Bone marrow (tissue), 2 donors: ENCODE measurements around the gene ZFPM1.

Experiments
- DNase-seq, 2 donors: peaks; one replicate each; lab custom pipeline; 2025; lab: John Stamatoyannopoulos, UW

Gene ZFPM1

DNA sequence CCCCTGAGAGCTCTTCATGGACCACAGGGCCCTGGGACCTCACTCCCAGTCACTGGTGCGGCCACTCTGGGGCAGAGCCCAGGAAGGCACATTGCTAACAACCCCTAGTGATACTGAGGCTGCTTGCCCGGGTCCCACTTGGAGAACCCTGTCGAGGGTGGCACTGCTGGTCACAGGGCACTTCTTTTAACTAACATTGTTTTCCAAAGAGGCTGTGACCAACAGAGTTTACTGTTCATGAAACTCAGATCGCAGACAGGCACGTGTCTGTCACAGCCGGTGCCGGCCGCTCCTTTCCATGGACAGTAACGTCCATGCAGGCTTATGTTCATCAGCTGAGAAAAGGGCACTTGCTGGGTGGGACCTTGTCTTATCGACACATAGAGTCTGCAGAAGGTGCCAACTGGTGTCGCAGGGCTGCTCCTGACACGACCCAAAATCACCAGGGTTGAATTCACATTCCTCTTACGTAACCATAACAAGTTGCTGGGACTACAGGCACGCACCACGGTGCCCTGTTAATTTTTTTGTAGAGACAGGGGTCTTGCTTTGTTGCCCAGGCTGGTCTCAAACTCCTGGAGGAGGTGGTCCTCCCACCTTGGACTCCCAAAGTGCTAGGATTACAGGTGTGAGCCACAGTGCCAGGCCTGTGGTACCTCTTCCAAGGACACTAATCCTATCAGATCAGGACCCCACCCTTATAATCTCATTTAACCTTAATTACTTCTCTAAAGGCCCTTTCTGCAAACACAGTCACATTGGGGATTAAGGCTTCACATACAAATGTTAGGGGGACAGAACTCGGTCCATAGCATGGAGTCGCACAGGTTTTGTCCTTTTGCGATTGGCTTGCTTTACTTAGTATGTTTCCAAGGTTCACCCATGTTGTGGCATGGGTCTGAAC lies 115.9 kb downstream of the ZFPM1 start:
- DNase-seq, result no peak

DNA sequence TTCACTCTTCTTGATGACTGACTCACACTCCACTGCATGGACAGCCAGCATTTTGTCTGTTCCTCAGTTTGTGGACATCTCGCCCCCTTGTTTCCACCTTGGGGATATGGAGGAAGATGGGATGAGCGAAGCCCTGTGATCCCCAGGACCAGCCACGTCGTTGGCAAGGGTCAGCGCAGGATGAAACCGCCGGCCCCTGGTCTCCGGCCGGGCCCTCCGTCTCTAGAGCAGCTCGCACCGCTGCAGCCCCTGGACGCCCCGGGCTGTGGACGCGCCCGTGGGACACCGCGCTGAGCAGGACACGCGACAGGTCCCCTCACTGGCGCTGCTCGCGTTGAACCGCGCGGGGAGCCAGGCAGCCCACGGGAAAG lies 116.5 kb downstream of the ZFPM1 start:
- DNase-seq, result no peak

DNA sequence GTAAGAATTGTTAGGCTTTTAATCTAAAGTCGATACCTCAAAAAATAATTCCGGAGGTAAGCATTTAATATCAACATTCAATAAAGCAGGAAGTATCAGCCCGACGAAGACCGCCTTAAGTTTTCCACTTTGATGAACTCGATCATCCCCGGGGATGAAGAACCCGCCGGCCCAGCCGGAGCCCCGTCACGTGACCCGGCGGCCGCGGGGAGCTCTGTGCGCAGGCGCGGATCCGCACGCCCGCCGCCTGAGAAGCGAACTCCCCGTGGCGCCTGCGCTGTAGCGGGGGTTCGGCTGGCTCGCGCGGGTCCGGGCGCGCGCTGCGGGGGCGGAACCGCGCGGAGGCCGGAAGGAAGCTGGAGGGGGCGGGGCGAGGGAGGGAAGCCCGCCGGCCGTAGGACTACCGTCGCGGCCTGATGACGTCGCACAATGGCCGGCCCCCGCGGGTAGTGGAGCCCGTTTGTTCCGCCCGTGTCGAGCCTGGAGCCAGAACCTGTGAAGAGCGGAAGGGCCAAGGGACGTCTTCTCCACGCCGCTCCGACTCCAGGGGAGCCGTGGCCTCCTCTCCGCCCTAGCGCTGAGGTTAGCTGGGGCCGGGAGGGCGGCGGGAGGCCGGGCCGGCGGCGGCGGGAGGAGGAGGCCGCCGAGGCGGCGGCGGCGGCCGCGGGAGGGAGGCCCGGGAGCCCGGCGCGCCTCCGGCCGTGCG lies 117.1 kb downstream of the ZFPM1 start, which contains the start of gene ZC3H18:
Gene ZC3H18 (plus strand): TSS at position 419 of the 706 bp plus-strand sequence. CDS start 6,721 bp downstream, outside the sequence.
- peak; percentile 89 to 90 for DNase-seq

DNA sequence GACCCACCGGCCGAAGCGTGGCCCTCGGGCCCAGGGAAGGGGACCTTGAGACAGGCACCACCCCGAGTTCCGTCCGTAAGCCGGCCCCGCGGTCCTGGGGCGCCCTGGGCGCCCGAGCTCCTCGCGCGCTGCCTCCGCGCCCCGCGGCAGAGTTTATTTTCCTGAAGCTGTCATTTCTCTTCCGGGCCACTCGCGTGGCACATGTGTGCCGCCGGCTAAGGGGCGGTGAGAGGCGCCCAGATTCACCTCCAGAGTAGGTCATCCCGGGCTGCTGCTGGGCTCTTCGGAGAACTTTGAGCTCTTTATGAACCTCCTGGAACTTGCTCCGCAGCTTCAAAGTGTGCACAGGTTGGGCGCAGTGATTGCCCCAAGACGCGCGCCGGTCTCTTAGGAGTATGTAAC lies 117.6 kb downstream of the ZFPM1 start:
- no peak for DNase-seq

DNA sequence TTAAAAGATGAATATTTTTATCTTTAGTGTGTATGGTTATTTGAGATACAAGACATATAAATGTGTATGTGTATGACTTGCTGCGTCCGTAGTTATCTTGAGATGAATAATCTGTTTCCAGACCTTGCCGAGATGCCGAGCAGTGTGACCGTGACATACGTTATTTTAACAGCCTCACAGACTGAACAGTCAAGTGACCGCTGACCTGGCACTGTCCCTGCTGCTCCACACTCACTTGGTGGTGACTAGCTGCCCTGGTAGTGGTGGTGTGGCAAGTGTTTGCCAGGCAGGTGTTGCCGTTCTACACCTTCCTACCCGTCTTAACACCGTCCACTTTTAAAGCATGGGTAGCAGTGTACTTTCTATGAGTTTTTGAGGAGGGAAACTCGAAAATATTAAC lies 122.2 kb downstream of the ZFPM1 start:
- no peak for DNase-seq

DNA sequence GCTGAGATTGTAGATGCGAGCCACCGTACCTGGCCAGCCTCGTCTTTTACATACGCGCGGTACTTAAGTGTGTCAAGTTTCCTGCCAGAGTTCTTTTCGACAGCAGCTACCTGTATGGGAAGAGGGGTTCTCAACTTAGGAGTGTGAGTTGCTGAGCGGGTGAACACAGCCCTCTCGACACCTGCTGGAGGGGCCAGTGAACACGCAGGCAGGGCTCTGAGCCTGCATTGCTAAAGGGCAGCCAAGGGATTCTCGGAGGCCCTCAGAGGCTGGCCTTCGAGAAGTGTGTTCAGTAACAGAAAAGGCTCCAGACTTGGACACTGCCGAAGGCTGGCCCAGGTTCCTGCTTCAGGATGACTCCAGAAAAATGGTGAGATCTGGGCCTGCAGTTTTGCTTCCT lies 123.2 kb downstream of the ZFPM1 start:
- no peak for DNase-seq

DNA sequence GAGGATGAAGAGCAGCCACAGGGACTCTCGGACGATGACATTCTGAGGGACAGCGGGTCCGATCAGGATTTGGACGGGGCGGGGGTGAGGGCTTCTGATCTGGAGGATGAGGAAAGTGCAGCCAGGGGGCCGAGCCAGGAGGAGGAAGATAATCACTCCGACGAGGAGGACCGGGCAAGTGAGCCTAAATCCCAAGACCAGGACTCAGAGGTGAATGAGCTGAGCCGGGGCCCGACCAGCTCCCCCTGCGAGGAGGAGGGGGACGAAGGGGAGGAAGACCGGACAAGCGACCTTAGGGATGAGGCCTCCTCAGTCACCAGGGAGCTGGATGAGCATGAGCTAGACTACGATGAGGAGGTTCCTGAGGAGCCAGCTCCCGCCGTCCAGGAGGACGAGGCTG lies 124.1 kb downstream of the ZFPM1 start:
- no peak for DNase-seq

DNA sequence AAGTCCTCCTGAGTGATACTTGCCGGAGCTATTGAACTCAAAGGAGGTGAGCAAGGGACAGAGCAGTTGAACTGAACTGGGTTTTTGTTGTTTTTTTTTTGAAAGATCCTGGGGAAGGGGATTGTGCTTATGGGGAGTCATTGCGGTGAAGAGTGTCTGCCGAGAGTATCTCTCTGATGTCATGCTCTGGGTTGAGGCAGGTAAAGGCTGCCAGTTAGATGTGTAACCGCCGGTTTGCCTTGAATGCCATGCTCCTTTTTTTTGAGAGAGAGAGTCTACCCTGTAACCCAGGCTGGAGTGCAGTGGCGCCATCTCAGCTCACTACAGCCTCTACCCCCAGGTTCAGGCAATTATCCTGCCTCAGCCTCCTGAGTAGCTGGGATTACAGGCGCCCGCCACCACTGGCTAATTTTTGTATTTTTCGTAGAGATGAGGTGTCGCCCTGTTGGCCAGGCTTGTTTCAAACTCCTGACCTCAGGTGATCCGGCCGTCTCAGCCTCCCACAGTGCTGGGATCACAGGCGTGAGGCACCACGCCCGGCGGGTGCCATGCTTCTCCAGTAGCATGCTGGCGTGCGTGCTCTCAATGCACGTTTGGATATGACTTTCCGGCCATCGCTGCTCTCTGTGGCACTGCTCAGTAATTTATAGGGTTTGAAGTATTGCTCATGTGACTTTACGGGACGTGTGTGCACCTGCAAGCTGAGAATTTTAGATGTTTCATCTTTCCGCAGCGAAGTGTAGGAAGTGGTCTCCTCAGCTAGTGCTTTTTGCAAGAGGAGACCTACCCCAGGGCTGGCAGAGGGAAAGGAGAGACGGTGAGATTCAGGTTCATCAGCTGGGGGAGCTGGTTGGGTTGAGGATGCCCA lies 125.6 kb downstream of the ZFPM1 start:
- DNase-seq, result no peak

DNA sequence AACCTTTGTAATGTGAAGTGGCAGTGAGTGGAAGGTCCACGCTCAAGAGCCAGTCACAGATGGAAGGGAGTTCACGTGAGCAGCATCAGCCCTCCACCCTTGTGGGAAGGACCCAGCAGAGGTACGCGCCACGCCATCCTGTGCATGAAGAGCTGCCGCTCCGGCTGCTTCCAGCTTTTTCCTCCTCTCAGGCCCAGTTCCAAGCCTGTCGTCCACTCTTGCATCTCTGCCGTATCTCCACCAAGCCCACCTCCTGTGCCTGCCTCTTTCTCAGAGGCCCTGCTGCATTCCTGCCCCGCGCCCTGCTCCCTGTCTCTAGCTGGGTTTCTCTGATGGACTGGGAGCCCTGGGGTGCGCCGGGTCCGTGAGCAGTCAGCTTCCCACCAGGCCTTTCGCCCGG lies 127.3 kb downstream of the ZFPM1 start:
- no peak for DNase-seq

DNA sequence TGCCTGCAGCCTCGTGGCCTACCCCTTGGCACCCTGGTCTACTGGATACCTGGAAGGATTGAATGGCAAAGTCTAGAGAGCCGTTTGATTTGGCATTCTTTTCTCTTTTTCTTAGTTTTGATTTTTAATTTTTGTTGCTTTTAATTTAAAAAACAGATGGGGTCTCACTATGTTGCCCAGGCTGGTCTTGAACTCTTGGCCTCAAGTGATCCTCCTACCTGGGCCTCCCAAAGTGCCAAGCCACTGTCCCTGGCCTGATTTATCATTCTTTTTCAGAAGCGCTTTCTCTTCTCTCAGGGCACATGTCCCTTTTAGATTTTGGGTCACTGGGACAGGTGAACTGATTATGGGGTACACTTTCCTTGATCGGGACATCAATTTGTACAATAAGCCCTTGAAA lies 128.0 kb downstream of the ZFPM1 start:
- no peak for DNase-seq

DNA sequence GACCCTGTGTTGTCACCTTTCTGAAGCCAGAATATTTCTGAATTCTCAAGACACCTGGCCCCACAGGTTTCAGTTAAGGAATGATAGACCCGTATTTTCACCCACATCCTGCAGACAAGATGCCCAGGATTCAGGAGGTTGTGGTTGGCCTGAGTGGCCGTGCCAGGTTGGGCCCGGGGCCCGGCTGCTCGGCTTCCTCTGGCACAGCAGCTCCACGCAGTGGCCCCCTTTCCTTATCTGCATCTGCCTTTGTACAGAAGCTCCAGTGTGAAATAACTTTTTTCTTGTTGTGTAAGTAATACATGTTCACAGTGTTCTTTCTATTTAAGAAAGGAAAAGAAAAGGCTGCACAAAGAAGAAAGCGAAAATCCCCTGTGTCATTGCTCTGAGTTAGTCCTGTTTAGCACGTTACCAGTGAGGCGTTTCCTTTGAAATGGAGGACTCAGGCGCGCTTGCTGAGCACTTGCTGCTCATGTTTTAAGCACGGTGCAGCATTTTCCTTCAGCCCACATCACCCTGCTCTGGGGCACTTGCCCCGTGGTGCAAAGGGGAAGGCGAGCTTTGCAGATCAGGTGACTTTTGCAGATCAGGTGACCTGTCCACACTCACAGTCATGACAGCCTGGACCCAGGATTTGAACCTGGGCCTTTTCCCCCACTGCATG lies 130.0 kb downstream of the ZFPM1 start:
- no peak for DNase-seq

DNA sequence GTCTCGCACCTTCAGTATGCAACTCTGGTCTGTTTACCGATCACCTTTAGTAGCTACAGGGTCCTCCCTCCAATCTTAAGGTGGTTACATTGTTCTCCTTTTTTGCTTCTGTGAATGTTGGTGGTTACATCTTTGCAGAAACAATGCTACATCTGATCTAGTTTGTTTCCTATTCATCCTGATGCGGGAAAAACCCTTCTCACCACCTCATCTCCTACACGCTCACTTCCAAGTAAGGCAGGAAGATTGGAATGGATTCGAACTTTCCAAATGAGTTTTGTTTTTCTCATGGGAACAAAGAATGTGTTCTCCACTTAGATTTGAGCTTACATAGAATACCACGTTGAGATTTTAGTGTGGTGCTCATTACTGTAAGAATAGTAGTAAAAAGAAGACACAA lies 131.6 kb downstream of the ZFPM1 start:
- DNase-seq, result no peak

DNA sequence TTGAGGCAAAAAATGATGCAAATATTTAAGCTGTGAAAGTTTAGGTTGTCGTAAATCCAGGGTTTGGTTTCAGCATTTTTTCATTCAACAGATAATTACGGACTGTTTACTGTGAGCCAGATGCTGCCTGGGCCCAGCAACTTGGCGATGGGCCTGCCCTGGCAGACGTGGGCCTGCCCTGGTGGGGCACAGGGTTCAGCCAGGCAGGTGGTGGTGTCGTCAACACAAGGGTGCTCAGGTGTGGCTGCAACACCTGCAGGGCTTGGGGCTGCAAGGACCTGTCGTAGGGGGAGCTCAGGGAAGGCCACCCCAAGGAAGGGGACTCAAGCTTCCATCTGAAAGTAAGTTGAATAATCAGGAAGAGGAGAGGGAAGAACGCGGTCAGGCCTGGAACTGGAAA lies 132.2 kb downstream of the ZFPM1 start:
- no peak for DNase-seq

DNA sequence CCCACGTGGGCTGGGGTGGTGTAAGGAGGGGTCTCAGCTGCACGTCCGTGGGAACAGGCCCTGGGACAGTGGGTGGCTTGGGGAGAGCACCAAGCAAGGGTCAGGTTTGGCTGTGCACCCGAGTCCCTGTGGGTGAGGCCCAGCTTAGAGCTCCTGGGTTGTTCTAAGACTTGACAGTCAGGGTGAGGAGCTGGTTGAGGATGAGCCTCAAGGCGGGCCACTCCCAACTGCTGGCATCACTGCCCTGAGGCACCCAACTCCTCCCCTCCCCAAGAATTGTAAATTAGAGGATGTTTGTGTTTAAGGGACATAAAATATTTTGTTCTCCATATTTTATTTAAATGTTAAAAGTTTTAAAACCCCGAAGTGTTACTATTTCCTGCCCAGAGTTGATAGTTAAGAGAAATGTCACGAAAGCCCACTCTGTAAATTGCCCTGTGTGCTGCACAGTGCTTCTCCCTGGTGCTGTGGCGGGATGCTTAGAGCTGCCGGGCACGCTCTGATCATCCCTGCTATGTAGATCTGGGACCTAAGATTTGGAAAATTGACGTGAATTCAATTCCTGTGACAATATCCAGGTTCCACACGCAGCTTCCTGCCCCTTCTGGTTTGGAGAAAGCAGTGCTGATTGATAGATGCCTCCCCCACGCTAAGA lies 133.0 kb downstream of the ZFPM1 start:
- DNase-seq, result no peak
